MM.1S (cell line): ENCODE measurements around the gene F5.

Experiments used
- DNase-seq: peaks from one replicate; pipeline ENCODE4 v3.0.0-alpha.2; 2015
- H2AFZ ChIP-seq: fragments of 300-600 bp; sonication (generic); 2 replicates; pipeline ENCODE4 v1.6.0; 2016; ENCODE audit warnings: antibody characterized with exemption, low read length
- H3F3A ChIP-seq: fragments of 300-600 bp; sonication (generic); 2 replicates; pipeline ENCODE4 v1.6.1; 2016; ENCODE audit warnings: mild to moderate bottlenecking, antibody characterized with exemption, low read length, moderate library complexity, mixed read lengths; ENCODE audit not compliant: insufficient read depth
- H3K27ac ChIP-seq: fragments of 300-600 bp; sonication (generic); 2 replicates; pipeline ENCODE4 v1.5.1; 2016; ENCODE audit warnings: mild to moderate bottlenecking, low read length
- H3K27me3 ChIP-seq: fragments of 300-600 bp; sonication (generic); replicated peaks from 2 replicates; pipeline ENCODE4 v1.6.0; 2016; ENCODE audit warnings: low read length; ENCODE audit not compliant: insufficient read depth
- H3K36me3 ChIP-seq: fragments of 300-600 bp; sonication (generic); replicated peaks from 2 replicates; pipeline ENCODE4 v1.6.1; 2016; ENCODE audit warnings: mild to moderate bottlenecking, low read length, mixed read lengths; ENCODE audit not compliant: insufficient read depth
- H3K4me1 ChIP-seq: fragments of 300-600 bp; sonication (generic); 2 replicates; pipeline ENCODE4 v1.6.1; 2016; ENCODE audit warnings: low read length, mixed read lengths
- H3K4me2 ChIP-seq: fragments of 300-600 bp; sonication (generic); 2 replicates; pipeline ENCODE4 v1.6.0; 2016; ENCODE audit warnings: low read depth, low read length
- H3K4me3 ChIP-seq: fragments of 300-600 bp; sonication (generic); 2 replicates; pipeline ENCODE4 v1.5.1; 2016; ENCODE audit warnings: low read length, mixed read lengths
- H3K79me2 ChIP-seq: fragments of 300-600 bp; sonication (generic); 2 replicates; pipeline ENCODE4 v1.6.1; 2016; ENCODE audit warnings: mixed run types, low read length, mixed read lengths
- H3K9ac ChIP-seq: fragments of 300-600 bp; sonication (generic); 2 replicates; pipeline ENCODE4 v1.6.1; 2016; ENCODE audit warnings: low read length, mixed read lengths
- H3K9me2 ChIP-seq: fragments of 300-600 bp; sonication (generic); replicated peaks from 2 replicates; pipeline ENCODE4 v1.6.1; 2016; ENCODE audit warnings: mild to moderate bottlenecking, low read length, mixed read lengths; ENCODE audit not compliant: insufficient read depth
- H3K9me3 ChIP-seq: fragments of 300-600 bp; sonication (generic); replicated peaks from 2 replicates; pipeline ENCODE4 v1.6.1; 2016; ENCODE audit warnings: mild to moderate bottlenecking, low read length, mixed read lengths; ENCODE audit not compliant: insufficient read depth
- H4K20me1 ChIP-seq: fragments of 300-600 bp; sonication (generic); 2 replicates; pipeline ENCODE4 v1.6.1; 2016; ENCODE audit warnings: mild to moderate bottlenecking, low read length, moderate library complexity, mixed read lengths; ENCODE audit not compliant: insufficient read depth
- CTCF ChIP-seq: fragments of 300-600 bp; sonication (generic); IDR thresholded peaks from 2 replicates; pipeline ENCODE4 v1.5.1; 2016; ENCODE audit warnings: antibody characterized with exemption, low read length, mixed read lengths
- EZH2 ChIP-seq: fragments of 300-600 bp; sonication (generic); optimal IDR thresholded peaks from 2 replicates; pipeline ENCODE3; 2017; ENCODE audit warnings: low read depth, mild to moderate bottlenecking, antibody characterized with exemption, low read length, mixed read lengths
- EZH2phosphoT487 ChIP-seq: fragments of 300-600 bp; sonication (generic); IDR thresholded peaks from 2 replicates; pipeline ENCODE4 v1.6.1; 2018; ENCODE audit warnings: antibody characterized with exemption, low read length

Gene F5

GRCh38 chr1:169546087-169546995 lies 39.9 kb downstream of the F5 start:
- H3K4me3 ChIP-seq: no peak overlapping the region
- no peak overlapping the region for H2AFZ ChIP-seq
- no peaks in the 10 kb centered on the region for H3K27me3 ChIP-seq
- H3K27ac ChIP-seq: no peak overlapping the region
- H3K9ac ChIP-seq: no peak overlapping the region
- no peaks in the 10 kb centered on the region for H3K4me1 ChIP-seq
- no peaks in the 10 kb centered on the region for H3F3A ChIP-seq
- H3K4me2 ChIP-seq: no peak overlapping the region
- DNase-seq: peak; percentile 86
- H4K20me1 ChIP-seq: no peaks in the 10 kb centered on the region
- TF ChIP-seq CTCF (peak; percentile 86), EZH2 (no peak)
- H3K9me3 ChIP-seq: no peaks in the 10 kb centered on the region
- no peaks in the 10 kb centered on the region for H3K79me2 ChIP-seq
- no peaks in the 10 kb centered on the region for H3K9me2 ChIP-seq
- no peaks in the 10 kb centered on the region for H3K36me3 ChIP-seq

DNA sequence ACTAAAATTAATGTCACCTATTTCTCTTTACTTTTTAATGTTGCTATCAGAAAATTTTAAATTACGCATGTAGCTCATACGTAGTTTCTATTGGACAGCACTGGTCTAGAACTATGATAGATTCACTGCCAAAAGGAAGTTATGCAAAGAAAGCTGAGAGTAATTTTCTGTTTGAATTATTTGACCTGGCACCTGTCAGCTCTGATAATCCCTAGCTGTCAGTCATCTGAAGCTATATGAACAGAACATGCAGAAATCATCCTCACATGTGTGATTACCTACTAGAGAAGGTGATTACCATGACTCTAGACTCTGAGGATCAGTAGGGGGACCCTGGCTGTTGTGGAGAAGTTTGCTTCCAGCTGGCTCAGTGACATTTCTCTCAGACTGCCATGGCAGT lies 40.8 kb downstream of the F5 start:
- Histone ChIP-seq H3K4me1 (no peaks in the 10 kb centered on the region), H3K9ac (no peak overlapping the region), H3K4me3 (no peak overlapping the region), H2AFZ (no peak overlapping the region), H3K4me2 (no peak overlapping the region), H3K9me3 (no peaks in the 10 kb centered on the region), H3F3A (no peaks in the 10 kb centered on the region), H3K9me2 (no peaks in the 10 kb centered on the region), H3K36me3 (no peaks in the 10 kb centered on the region), H3K79me2 (no peaks in the 10 kb centered on the region), H3K27ac (no peak overlapping the region), H3K27me3 (no peaks in the 10 kb centered on the region), H4K20me1 (no peaks in the 10 kb centered on the region)
- TF ChIP-seq EZH2 (no peak), EZH2phosphoT487 (no peak), CTCF (no peak)
- DNase-seq: no peak

GRCh38 chr1:169538998-169539871 lies 47.0 kb downstream of the F5 start:
- Histone ChIP-seq H3K4me1 (no peaks in the 10 kb centered on the region), H3K4me2 (no peak overlapping the region), H3K79me2 (no peaks in the 10 kb centered on the region), H3F3A (no peaks in the 10 kb centered on the region), H2AFZ (no peak overlapping the region), H3K9me2 (no peaks in the 10 kb centered on the region), H3K27me3 (no peaks in the 10 kb centered on the region), H3K9ac (no peak overlapping the region), H3K36me3 (no peaks in the 10 kb centered on the region), H3K4me3 (no peak overlapping the region), H4K20me1 (no peaks in the 10 kb centered on the region), H3K27ac (no peak overlapping the region), H3K9me3 (no peaks in the 10 kb centered on the region)
- TF ChIP-seq EZH2phosphoT487: no peak
- no peak for DNase-seq
